Transverse colon (tissue), 4 donors: ENCODE results near the gene MYO7B.

Experiments
- POLR2AphosphoS5 ChIP-seq, 3 donors: sonication (generic); formaldehyde crosslinking; IDR thresholded peaks; one replicate each; pipeline ENCODE4 v1.6.1; 2016; ENCODE audit warnings: antibody characterized with exemption in 3 of 3
- TF ChIP-seq, protein P1 (sequence below), 5 experiments: fragments of 200-600 bp in 3 of 5; fragments of 450-650 bp in 2 of 5; sonication (generic) in 3 of 5; IDR thresholded peaks; 1 replicate in 2 of 5; 2 replicates in 3 of 5; pipeline ENCODE4 v1.5.1; 2016 to 2017; ENCODE audit warnings: antibody characterized with exemption in 5 of 5, inconsistent platforms in 3 of 5, mild to moderate bottlenecking in 2 of 5, moderate library complexity in 1 of 5

DNA sequence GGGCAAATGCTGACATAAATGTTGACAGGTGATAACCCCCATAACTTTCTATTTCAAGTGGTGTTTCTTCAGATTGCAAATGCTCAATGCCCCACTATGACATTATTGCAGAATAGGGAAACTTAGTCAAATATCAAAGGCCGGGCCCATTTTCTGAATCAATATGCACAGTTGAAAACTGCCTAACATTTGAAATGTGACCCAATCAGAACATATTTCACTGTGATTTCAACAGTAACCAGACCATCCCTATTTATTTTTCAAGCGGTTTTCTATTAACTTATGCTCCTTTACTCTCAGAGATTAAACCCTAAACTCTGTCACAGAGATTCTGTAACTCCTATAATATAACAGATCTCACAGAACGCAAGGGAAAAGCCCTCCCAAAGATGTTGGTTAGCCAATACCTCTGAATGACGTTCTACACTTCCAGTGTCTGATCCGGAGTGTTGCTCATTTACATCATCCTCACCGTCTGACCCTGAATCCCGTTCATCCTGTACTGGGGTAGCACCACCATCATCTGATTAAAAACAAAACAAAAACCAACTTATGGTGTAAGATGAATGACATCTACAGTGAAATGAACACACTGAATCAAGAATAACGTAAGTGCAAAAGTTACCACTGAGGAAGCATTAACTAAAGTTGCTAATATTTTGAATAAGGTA lies 12.1 kb upstream of the MYO7B start:
- TF ChIP-seq POLR2AphosphoS5 (IDR thresholded peaks at IDR 0.05): no peak
- TF ChIP-seq, protein P1, sequence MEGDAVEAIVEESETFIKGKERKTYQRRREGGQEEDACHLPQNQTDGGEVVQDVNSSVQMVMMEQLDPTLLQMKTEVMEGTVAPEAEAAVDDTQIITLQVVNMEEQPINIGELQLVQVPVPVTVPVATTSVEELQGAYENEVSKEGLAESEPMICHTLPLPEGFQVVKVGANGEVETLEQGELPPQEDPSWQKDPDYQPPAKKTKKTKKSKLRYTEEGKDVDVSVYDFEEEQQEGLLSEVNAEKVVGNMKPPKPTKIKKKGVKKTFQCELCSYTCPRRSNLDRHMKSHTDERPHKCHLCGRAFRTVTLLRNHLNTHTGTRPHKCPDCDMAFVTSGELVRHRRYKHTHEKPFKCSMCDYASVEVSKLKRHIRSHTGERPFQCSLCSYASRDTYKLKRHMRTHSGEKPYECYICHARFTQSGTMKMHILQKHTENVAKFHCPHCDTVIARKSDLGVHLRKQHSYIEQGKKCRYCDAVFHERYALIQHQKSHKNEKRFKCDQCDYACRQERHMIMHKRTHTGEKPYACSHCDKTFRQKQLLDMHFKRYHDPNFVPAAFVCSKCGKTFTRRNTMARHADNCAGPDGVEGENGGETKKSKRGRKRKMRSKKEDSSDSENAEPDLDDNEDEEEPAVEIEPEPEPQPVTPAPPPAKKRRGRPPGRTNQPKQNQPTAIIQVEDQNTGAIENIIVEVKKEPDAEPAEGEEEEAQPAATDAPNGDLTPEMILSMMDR (IDR thresholded peaks at IDR 0.05): no peak
